K562 (cell line): ENCODE results near the gene MYBPHL. TPM values are rescaled to one million over a fixed set of nuclear protein-coding genes. Genes with fewer than 3 reads are reported as not detected.

Experiments
- CREB1 ChIP-seq, 2 experiments: sonication (generic) in 1 of 2; formaldehyde crosslinking in 1 of 2; IDR thresholded peaks; 2 replicates each; pipeline versions ENCODE4 v1.6.1 to v1.8.0; 2012 to 2022; ENCODE audit warnings: inconsistent platforms in 1 of 2, mild to moderate bottlenecking in 1 of 2, missing genetic modification reagents in 1 of 2, moderate library complexity in 1 of 2
- GABPA ChIP-seq: fragments of 200-800 bp; sonication (Bioruptor generic); conservative IDR thresholded peaks from 2 replicates; pipeline ENCODE4 v1.6.1; 2016; ENCODE audit warnings: low read depth, missing genetic modification characterization, missing compliant biosample characterization
- HDGF ChIP-seq: fragments of 450-650 bp; IDR thresholded peaks from 2 replicates; pipeline ENCODE4 v1.6.1; 2016
- LEF1 ChIP-seq: fragments of 450-650 bp; IDR thresholded peaks from 2 replicates; pipeline ENCODE4 v1.6.1; 2016; ENCODE audit warnings: mild to moderate bottlenecking
- MYC ChIP-seq, 2 experiments: fragments of 250-450 bp in 1 of 2; sonication (Bioruptor Pico) in 1 of 2; IDR thresholded peaks; 2 replicates each; pipeline versions ENCODE4 v1.5.1 to v1.6.1; 2012 to 2021; ENCODE audit warnings: low read depth in 2 of 2, borderline replicate concordance in 1 of 2, improper control_type of control experiment in 1 of 2, low read length in 1 of 2, mild to moderate bottlenecking in 1 of 2, moderate library complexity in 1 of 2
- RBM15 ChIP-seq: fragments of 200-400 bp; formaldehyde crosslinking; IDR thresholded peaks from 2 replicates; pipeline ENCODE4 v1.6.1; 2018; ENCODE audit warnings: mild to moderate bottlenecking, low read length, moderate library complexity; ENCODE audit not compliant: insufficient read depth
- RBM17 ChIP-seq: fragments of 200-400 bp; formaldehyde crosslinking; IDR thresholded peaks from 2 replicates; pipeline ENCODE4 v1.6.1; 2017; ENCODE audit warnings: low read depth, mild to moderate bottlenecking, low read length, borderline replicate concordance
- THRAP3 ChIP-seq: fragments of 450-650 bp; IDR thresholded peaks from 2 replicates; pipeline ENCODE4 v1.6.1; 2016; ENCODE audit warnings: mild to moderate bottlenecking, inconsistent platforms, borderline replicate concordance
- VEZF1 ChIP-seq: fragments of 200-800 bp; sonication (Bioruptor generic); IDR thresholded peaks from 2 replicates; pipeline ENCODE4 v1.6.1; 2017; ENCODE audit warnings: missing genetic modification characterization, missing compliant biosample characterization
- ZBTB2 ChIP-seq: fragments of 450-650 bp; IDR thresholded peaks from 2 replicates; pipeline ENCODE4 v1.6.1; 2016; ENCODE audit warnings: antibody characterized with exemption
- ZNF41 ChIP-seq: fragments of 250-450 bp; sonication (Bioruptor Pico); conservative IDR thresholded peaks from 2 replicates; pipeline ENCODE4 v1.4.0; 2020; ENCODE audit warnings: mild to moderate bottlenecking
- polyA plus RNA-seq, 8 experiments: library from polyadenylated mRNA; depleted of rRNA in 4 of 8; stranded (reverse) in 5 of 8; unstranded in 3 of 8; fragments of >200 nt; fragmentation: Nextera tagmentation in 2 of 8; fragmentation: Illumina TruSeq in 1 of 8; extraction: Ambion mirVana in 2 of 8; extraction: Trizol in 1 of 8; gene quantifications; 2 replicates each; pipeline versions ENCODE4 v1.2.1 to v1.2.3, GENCODE V29; 2011 to 2014; ENCODE audit warnings: inconsistent platforms in 1 of 8, missing spikeins in 1 of 8
- total RNA-seq, 7 experiments: library from RNA; depleted of rRNA in 6 of 7; stranded (reverse); fragments of >200 nt in 6 of 7; fragmentation: Illumina TruSeq in 2 of 7; extraction: Trizol in 2 of 7; gene quantifications; 2 replicates each; pipeline versions ENCODE4 v1.2.1 to v1.2.3, GENCODE V29; 2011 to 2021; ENCODE audit warnings: low replicate concordance in 1 of 7
- TF ChIP-seq, protein P1 (sequence below), 2 experiments: fragments of 450-650 bp; IDR thresholded peaks; 2 replicates each; pipeline ENCODE4 v1.6.1; 2018; ENCODE audit warnings: mild to moderate bottlenecking in 2 of 2, low read depth in 1 of 2; ENCODE audit not compliant: partially characterized antibody in 2 of 2
- TF ChIP-seq, protein P2 (sequence below): fragments of 200-800 bp; sonication (Bioruptor generic); IDR thresholded peaks from 2 replicates; pipeline ENCODE4 v1.6.1; 2016; ENCODE audit warnings: missing genetic modification characterization, missing compliant biosample characterization

Gene MYBPHL
- total and polyA plus RNA-seq, 9 of the 15 experiments (the other 6 are each of a cell fraction or from before 2014, with no cell fraction given): 0.20 to 1.9 (median 0.33) TPM

DNA sequence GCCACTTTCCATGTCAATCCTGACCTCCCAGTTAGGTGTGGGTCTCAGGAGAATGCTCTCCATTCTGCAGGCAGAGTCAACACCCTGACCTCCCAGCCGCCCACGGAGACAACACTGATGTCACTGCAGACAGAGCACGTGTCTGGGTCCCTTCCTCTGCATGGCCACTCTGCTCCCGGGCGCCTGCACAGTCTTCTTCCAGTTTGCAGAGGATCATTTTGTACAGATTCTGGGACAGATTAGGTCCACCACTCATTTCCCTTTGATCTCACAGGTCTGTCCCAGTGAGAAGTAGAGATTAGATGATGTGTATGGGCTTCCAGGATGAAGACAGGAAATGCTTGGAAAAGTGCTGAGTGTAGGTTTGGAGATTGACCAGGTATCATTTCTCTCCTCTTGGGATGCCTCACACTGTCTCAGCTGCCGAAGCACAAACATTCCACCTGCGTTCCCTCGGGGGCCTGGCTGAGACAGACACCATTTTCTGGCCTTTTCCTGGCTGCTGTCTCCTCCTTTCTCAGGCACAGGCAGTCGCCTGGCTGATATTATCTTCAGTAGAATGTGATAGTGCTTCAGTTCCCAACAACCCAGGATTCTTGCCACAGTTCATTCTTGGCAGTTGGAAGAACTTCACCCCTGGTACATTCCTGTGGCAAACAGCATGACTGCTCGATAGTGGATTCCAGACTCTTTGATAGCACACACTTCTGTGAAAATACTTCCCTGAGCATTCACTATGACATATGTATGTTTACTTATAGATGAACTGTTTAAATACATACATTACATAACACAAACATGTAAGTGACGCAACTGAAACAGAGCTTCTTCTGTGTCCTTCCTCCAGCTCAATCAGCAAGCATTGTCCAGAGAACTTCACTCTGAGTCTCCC lies 7.9 kb downstream of the MYBPHL start (continued):
- TF ChIP-seq THRAP3 (no peak), RBM15 (no peak), LEF1 (peak; percentile 94), GABPA (tag) (peak; percentile 18; the same call in 1 of the 2 replicates), ZBTB2 (no peak), VEZF1 (CRISPR knock-in tag) (no peak), HDGF (no peak), RBM17 (no peak), CREB1 (IDR thresholded peaks at IDR 0.05) (no peak), CREB1 (CRISPR knock-in tag; IDR thresholded peaks at IDR 0.05) (peak; percentile 27; the same call in 1 of the 2 replicates), ZNF41 (CRISPR knock-in tag) (0 out of 2 replicates have a peak, but pooled peaks have one; percentile 20), MYC (IDR thresholded peaks at IDR 0.05; ENCODE audit: low read depth, low read length) (peak; percentile 92), MYC (CRISPR knock-in tag; IDR thresholded peaks at IDR 0.05; ENCODE audit: borderline replicate concordance, low read depth) (no peak)
- TF ChIP-seq, protein P1, sequence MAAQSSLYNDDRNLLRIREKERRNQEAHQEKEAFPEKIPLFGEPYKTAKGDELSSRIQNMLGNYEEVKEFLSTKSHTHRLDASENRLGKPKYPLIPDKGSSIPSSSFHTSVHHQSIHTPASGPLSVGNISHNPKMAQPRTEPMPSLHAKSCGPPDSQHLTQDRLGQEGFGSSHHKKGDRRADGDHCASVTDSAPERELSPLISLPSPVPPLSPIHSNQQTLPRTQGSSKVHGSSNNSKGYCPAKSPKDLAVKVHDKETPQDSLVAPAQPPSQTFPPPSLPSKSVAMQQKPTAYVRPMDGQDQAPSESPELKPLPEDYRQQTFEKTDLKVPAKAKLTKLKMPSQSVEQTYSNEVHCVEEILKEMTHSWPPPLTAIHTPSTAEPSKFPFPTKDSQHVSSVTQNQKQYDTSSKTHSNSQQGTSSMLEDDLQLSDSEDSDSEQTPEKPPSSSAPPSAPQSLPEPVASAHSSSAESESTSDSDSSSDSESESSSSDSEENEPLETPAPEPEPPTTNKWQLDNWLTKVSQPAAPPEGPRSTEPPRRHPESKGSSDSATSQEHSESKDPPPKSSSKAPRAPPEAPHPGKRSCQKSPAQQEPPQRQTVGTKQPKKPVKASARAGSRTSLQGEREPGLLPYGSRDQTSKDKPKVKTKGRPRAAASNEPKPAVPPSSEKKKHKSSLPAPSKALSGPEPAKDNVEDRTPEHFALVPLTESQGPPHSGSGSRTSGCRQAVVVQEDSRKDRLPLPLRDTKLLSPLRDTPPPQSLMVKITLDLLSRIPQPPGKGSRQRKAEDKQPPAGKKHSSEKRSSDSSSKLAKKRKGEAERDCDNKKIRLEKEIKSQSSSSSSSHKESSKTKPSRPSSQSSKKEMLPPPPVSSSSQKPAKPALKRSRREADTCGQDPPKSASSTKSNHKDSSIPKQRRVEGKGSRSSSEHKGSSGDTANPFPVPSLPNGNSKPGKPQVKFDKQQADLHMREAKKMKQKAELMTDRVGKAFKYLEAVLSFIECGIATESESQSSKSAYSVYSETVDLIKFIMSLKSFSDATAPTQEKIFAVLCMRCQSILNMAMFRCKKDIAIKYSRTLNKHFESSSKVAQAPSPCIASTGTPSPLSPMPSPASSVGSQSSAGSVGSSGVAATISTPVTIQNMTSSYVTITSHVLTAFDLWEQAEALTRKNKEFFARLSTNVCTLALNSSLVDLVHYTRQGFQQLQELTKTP (IDR thresholded peaks at IDR 0.05; ENCODE audit: low read depth in 1 of 2, partially characterized antibody in 2 of 2): no peak
- TF ChIP-seq, protein P2, sequence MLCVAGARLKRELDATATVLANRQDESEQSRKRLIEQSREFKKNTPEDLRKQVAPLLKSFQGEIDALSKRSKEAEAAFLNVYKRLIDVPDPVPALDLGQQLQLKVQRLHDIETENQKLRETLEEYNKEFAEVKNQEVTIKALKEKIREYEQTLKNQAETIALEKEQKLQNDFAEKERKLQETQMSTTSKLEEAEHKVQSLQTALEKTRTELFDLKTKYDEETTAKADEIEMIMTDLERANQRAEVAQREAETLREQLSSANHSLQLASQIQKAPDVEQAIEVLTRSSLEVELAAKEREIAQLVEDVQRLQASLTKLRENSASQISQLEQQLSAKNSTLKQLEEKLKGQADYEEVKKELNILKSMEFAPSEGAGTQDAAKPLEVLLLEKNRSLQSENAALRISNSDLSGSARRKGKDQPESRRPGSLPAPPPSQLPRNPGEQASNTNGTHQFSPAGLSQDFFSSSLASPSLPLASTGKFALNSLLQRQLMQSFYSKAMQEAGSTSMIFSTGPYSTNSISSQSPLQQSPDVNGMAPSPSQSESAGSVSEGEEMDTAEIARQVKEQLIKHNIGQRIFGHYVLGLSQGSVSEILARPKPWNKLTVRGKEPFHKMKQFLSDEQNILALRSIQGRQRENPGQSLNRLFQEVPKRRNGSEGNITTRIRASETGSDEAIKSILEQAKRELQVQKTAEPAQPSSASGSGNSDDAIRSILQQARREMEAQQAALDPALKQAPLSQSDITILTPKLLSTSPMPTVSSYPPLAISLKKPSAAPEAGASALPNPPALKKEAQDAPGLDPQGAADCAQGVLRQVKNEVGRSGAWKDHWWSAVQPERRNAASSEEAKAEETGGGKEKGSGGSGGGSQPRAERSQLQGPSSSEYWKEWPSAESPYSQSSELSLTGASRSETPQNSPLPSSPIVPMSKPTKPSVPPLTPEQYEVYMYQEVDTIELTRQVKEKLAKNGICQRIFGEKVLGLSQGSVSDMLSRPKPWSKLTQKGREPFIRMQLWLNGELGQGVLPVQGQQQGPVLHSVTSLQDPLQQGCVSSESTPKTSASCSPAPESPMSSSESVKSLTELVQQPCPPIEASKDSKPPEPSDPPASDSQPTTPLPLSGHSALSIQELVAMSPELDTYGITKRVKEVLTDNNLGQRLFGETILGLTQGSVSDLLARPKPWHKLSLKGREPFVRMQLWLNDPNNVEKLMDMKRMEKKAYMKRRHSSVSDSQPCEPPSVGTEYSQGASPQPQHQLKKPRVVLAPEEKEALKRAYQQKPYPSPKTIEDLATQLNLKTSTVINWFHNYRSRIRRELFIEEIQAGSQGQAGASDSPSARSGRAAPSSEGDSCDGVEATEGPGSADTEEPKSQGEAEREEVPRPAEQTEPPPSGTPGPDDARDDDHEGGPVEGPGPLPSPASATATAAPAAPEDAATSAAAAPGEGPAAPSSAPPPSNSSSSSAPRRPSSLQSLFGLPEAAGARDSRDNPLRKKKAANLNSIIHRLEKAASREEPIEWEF: no peak
